Ureter (tissue), 1 donor: Measurements from ENCODE around the gene ZNF777. TPM values are rescaled to one million over a fixed set of nuclear protein-coding genes. Genes with fewer than 3 reads are reported as not detected.

Source experiments
- DNase-seq: peaks from one replicate; pipeline ENCODE4 v3.0.0-alpha.2; 2020; ENCODE audit warnings: low spot score
- total RNA-seq: library from RNA; stranded (reverse); gene quantifications from one replicate; pipeline ENCODE4 v1.2.4, GENCODE V29; 2023
- donor health status: DM: yes; HTN: yes; CAD: no.

The ZNF777 gene
- total RNA-seq, 1 donor from 2014 or later: 15.1 TPM

DNA sequence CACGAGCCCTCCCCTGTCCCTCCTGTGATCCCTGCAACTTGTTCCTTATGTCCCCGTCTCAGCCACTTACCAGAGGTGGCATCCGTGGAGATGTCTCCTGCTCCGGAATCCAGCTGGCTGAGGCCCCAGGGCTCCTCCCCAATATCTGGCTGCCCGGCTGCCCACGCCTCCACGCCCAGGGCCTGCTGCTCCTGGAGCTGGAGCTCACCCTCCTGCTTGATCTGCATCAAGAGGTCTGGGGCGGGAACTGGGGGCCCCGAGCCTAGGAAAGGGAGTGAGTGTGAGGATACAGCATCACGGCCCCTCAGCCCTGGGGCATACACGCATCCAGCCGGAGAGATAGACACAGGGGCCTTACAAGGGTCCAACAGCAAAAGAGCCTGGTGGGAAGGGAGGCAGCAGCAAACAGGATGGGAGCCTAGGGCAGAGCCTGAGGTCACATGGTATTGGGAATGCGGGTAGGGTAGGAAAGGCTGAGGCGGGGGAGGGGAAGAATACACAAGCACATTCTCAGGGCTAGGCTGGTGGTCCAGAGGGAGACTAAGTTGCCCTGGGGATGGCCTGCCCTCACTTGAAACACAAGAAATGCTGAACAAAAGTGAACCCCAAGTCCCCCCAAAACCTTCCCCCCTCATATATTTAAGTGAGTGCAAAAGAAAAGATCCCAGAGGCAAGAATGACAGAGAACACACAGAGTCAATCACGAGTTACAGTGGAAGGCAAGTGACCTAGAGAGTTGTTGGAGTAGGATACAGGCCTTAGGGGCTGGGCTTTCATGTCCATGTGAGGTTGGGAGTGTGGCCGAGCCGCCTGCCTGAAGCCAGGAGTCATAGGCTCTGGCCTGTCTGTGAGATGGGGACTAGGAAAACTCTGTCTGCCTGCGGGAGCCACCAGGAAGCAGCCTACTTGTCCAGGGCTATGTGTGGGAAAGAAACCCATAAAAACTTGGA lies 16.9 kb upstream of the ZNF777 start:
- DNase-seq: peak; percentile 37

DNA sequence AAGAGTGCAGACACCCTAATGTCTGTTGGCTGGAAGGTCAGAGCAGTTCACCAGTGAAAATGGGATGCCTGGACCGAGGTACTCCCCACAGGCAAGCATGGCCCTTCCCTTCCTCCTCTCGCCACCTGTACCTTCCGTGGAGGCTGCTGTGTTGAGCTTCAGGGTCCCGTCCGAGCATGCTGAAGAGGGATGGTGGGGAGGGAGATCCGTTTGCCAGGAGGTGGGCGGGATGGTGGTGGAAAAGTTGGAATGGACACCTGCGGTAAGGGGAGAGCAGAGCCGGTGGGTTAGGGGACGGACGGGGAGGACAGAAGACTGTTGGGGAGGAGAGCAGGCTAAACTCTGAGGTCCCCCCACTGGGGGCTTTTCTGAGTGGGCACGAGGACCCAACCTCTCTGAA lies 15.9 kb upstream of the ZNF777 start:
- peak; percentile 27 for DNase-seq

DNA sequence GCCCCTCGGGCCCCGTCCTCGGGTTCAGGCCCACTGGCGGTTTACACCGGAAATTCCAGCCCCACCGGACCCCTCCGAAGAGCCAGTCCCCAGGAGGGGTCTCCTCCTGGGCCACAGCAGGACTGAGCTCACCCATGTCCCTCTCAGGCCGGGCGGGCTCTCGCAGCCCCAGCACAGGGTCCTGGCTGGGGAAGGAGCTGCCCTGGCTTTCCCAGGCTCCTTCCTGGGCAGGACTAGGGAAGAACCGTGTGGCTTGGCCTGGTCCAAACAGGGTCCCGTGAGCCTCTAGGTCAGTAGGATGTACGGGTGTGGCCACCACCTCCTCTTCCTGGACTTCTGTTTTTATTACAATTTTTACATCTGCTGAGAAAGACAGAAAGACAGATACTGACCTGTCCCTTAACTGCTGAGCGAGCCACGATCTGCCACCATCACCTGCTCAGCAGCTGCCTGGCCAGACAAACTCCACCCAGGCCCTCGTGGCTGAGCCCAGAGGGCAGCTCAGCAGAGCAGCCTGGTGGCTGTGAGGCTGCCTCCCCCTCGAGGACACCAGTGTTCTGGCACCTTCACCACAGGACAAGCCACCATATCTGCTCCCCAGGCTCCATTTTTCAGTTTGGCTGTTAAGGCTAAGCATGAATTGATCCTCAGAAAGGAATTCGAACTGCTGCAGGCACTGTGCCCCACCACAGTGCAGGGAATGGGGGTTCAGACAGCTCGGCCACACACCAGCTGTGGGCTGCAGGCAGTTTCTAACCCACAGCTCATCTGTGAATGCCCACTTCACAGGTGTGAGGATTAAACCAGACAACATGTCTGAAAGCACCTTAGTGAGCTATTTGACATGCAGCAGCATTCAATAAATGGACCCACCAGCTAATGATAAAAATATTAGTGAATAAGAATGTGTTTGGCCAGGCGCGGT lies 14.5 kb upstream of the ZNF777 start:
- peak; percentile 18 for DNase-seq

DNA sequence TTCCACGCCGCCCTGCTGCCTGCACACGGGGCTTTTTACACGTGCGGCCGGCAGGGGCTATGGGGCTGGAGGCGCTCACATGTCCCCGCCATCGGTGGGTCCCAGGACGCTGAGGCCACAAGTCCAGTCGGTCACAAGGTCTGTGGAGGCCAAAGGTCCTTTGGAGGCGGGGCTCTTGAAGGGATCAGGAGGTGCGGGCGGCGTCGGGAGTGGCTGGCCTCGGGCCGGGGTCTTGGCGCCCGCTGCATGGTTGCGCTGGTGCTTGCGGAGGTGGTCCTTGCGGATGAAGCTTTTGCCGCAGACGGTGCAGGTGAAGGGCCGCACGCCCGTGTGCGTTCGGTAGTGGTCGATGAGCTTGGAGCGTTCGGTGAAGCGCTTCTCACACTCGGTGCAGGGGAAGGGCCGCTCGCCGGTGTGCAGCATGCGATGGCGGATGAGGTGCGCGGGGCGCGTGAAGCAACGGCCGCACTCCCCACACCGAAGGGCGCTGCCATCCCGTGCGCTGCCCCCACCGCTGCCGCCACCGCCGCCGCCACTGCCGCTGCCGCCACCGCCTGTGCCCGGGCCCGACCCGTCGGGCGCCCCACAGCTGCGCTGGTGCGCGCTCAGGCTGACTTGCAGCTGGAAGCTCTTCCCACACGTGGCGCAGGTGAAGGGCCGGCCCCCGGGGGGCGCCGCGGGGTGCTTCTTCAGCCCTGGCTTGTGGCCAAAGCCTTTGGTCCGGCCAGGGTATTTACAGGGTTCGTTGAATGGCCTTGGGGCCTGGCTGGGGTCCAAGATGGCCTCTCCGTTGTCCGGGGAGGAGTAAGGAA lies 13.7 kb upstream of the ZNF777 start:
- peak; percentile 41 for DNase-seq

DNA sequence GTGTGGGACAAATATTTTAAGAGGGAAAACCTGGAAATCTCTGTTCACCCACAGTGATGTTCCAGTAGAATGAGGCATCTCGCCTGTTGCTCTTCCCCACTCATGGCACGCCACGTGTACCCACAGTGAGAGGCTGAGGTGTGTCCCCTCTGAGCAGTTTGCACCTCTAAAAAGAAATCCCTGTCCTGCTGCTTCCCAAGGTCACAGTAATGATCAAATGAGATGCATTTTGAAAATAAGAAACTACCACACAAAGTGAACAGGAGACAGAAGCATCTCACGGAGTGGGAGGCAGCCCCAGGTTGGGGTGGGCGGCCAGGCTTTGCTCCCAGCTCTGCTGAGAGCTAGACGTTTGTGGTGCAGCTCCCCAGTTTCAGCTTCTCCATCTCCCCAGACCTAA lies 12.4 kb upstream of the ZNF777 start:
- DNase-seq: no peak

DNA sequence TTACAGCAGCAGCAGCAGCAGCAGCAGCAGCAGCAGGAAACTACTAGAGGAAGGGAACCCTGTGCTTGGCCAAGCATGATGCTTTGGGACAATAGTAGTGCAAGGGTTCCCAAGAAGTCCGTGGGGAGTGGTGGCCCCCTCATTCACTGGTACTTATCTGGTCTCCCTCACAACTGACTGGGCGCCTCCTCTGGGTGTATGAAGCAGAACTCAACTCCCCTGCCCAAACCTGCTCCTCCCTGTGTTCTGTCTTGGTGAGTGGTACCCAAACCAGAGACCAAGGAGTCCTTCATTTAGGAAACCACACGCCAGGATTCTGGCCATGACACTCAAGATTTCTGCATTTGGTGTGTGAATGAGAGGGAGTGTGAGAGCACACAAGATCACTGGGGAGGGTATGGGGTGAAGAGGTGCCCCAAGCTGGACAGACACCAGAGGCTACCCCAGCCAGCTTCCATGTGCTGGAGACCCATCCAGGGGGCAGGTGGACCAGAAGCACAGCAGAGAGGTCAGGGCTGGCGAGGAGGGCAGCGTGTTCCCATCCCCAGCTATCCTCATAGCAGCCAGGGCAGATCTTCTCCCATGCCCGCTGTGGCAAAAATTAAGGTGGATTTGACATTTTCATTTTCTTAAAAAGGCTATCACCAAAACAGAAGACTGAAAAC lies 10.6 kb upstream of the ZNF777 start:
- DNase-seq: no peak

DNA sequence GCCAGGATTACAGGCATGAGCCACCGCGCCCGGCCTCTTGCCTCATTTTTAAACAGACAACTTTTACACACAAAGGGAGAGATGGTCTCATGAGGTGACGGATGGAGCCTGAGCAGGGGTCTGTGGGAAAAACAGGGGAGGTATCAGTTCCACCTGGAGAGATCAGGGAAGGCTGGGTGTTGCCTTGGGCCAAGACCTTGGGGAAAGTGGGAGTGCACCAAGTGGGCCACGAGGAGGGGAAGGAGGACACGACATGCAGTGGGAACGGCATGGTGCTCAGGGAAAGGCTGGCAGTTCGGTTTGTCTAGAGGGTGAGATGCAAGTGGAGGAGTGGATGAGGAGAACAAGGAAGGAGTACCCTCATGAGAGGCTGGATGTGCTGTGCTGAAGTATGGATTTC lies 8.9 kb upstream of the ZNF777 start:
- DNase-seq: peak; percentile 30

DNA sequence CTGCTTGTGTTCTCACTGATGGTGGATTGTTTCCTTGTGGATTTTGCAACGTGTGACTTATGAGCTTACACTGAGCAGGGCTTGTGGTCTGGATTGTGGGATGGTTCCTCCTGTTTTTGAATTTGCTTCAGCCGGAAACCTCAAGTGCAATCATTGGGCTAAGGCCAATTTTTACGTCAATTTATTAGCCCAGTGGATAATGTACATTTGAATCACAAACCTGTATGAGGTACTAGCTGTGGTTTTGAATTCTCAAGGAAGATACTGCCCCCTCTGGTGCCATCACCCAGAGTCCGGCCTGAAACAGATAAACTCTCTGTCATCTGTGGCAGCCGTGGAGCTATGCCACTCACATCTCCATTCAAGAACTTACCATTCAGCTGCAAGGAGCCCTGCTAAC lies 7.3 kb upstream of the ZNF777 start:
- DNase-seq: no peak

DNA sequence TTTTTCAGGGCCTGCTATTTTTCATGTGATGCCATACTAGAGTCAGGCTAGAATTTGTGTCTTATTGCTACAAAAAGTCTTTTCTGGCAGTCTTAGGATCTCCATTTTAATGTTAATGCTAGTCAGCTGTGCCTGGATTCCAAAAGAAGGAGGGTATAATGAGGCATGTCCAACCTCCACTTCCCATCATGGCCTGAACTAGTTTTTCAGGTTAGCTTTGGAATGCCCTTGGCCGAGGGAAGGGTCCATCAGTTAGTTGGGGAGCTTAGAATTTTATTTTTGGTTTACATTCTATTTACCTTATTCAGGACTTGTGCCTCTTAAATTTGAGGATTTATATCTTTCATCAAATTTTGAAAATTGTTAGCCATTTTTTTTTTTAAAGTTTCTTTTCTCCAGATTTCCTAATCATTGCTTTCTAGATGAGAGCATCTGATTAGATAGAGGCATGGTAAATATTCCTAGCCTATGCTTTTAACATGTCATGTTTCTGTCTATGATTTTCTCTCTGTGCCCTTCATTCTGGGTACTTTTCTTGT lies 6.5 kb upstream of the ZNF777 start:
- DNase-seq: no peak

DNA sequence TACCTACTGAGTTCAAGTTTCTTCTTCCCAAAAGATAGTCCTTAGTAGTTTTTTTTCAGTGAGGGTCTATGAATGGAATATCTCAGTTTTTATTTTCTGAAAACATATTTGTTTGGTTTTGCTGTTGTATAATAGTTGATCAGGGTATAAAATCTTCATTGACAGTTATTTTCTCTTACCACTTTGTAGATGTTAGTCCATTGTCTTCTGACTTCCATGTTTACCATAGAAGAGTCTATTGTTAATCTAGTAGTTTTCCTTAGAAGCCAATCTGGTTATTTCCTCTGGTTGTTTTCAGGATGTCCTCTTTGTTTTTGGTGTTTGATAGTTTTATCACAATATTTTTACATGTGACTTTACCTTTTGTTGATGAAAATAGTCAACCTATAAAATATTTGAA lies 5.5 kb upstream of the ZNF777 start:
- no peak for DNase-seq

DNA sequence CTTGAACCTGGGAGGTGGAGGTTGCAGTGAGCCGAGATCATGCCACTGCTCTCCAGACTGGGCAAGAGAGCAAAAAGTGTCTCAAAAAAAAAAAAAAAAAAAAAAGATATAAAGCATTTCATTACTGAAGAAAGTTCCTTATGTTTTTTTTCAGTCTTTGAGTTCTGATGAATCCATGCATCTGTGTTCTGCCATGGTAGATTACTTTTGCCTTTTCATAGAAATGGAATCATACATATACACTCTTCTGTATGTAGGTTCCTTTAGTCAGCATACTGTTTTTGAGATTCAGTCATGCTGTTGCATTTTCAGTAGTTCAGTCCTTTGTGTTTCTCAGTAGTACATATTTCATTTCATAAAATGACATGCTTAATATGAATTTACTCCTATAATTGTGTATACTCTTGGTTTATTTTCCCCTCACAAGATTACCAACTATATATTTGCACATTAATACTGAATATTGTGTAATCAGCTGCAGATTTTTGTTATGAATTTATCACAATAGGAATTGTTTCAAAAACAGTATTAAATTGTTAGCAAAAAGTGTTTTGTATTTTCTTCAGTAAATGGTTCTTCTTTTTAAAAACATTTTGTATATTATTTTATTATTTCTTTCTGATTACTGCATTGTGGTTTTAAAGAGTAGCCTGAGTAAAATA lies 2.8 kb upstream of the ZNF777 start:
- no peak for DNase-seq

DNA sequence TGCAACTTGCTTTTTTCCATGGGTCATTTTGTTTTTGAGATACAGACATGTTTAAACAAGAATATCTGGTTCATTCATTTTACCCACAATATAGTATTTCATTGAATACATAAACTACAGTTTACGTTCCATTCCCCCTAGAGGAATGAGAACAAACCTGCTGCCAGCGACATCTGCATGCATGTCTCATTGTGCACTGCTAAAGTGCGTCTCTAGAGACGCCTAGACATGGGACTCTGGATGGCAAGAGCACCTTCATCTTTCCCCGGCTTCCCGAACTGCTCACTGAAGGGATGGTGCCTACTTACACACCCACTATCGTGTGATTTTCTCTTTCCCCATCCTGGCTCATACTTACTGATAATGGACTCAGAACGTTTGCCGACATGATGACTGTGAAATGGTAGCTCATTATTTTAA lies 1.2 kb upstream of the ZNF777 start:
- no peak for DNase-seq

DNA sequence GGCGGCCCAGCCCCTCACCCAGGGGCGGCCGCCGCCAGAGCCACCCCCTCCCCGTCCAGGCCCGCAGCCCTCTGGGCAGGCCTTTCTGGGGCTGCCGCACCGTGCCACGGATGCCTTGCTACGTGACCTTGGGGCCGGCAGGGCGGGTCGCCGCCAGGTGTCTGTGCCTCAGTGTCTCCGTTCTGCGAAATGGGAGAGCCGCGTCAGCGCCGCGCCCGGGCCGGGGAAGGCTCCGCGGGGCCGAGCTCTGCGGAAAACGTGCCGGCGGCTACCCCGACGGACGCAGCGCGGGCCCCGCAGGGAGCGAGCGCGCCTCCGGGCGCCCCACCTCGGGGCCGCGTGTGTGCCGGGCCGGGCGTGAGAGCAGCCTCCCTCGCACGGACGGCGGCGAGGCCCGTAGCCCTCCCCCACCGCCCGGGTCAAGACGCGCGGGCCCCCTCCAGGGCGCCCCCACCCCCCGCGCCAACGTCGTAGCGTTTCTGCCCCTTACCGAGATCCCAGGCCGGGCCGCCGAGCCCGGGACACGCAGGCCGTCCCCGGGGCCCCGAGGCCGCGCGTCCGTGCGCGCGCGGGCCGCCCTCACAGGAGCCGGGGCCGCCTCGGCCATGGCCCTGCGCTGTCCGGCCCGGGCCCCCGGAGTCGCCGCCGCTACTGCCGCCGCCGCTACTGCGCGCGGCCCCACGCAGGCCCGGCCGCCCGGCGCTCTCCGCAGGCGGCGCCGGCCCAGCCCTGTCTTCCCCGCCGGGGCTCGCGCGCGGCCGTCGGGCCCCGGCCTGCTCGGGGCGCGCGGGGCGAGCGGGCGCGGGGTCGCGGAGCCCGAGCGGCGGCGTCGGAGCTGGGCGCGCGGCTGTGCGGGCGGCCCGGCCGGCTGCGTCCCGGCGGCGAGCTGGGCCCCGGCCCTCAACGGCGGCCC lies 1.1 kb downstream of the ZNF777 start:
- no peak for DNase-seq

DNA sequence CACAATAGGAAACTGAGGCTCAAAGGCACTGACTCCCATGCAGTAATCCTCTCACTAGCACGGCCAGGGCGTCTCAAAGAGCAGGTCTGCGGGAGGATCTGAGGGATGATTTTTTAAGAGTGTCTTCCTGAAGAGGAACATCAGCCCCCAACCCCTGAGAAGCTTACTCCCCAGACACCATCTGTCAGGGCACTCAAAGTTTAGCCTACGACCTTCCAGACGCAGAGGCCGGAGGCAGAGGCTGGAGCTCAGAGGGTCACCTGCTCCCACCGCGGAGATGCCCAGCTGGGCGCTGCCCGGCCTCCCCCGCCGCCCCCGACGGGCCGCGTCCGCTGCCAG lies 1.7 kb downstream of the ZNF777 start:
- DNase-seq: no peak

DNA sequence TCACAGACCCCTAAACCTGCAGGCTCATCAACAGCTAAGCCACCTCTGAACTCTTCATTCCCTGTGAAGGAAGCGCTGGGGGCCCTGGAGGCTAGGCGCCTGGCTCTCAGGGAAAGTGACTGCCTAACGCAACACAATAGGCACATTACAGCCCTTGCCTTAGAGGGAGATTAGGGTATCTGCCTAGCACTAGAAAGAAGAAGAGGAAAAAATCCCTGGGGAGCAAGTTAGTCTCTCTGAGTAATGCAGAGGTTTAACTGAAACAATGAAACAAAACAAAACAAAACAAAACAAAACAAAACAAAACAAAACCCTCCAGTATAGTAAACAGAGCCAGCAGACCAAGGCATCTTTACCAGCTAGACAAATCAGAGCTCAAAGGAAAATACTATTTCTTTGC lies 2.6 kb downstream of the ZNF777 start:
- no peak for DNase-seq

DNA sequence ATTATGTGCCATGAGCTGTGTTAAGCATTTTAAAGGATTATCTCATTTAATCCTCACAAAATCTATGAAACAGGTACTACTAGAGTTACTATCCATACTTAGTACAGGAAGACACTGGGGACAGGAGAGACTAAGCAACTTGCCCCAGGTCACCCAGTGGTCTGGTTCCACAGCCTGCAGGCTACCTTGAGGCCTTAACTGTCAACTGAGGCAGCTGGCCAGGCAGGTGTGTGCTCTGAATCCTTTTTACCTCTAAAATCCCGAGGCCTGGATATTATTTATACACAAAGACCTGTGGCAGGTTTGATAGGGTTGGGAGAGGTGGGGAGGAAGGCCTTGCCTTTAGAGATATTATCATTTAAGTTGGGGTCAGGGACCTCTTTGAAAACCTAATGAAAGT lies 3.1 kb downstream of the ZNF777 start:
- no peak for DNase-seq

DNA sequence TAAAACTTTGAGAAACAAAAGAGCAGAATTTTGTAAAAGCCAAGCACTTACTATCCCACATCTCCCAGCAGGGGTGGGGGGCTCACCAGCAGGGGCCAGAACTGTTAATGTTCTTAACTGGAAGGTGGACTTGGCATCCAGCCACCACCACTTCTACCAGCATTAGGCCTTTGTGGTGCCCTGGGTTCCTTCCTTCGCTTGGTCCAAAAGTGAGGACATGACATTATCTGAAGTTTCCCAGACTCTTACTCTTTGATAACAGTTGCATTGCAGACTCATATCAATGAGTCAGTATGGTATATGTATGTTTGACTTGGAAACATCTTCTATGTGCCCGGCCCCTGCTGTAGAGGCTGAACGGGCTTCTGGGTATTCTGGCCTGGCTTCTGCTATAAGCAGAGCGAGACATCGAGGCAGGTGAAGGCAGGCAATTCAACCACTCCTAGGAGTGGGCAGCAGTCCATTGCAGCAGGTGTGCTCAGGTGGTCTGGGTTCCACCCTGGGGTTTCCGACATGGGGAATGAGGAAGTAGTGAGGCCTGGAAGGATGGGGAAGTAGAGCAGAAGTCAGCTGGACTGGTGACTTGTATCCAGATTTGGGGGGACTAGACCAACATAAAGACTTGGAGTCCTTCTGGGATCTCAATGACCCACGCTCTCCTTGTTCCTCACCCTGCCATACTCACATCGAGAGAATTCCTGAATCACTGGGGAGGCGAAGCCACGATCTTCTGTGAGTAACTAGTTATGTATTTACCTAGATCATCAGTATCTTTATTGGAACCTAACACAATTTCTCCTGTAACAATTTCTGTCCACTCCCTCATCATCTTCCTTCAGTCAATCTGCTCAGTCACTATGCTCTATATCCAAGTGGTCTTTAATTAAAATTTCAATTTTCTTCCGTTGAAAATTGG lies 4.1 kb downstream of the ZNF777 start:
- peak; percentile 37 for DNase-seq
